Brain pericyte (primary cell): Measurements from ENCODE around the gene ANKRD34A.

Source experiments
- DNase-seq: peaks from one replicate; pipeline ENCODE4 v3.0.0-alpha.2; 2012; ENCODE audit warnings: low read depth, low spot score

The ANKRD34A gene

GRCh38 chr1:145991735-145992412, 27.5 kb upstream of the ANKRD34A start:
- DNase-seq: no peak

DNA sequence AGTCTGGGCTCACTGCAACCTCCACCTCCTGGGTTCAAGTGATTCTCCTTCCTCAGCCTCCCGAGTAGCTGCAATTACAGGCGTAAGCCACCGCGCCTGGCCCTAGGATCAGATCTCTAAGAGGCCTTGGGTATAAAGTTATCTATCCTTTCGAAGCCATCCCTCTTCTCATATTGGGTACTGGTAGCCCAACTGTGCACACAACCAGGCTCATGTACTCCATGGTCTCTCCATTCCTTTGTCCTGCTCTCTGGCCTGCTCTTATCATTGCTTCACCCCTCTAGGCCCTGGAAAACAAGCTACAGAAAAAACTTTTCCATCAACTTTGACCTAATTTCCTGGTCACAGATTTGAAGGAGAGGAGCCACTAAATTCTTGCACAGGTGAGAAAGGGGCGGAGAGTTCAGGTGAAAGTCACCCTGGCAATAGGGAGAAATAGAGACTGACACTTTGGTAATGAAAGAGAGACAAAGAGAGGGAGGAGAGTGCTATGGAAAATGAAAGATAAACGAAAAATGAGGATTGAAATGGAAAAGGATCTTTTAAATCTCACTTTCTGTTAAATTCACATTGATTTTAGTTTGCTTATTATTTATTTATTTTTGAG, 26.0 kb upstream of the ANKRD34A start:
- DNase-seq: no peak

GRCh38 chr1:145988773-145989172, 24.4 kb upstream of the ANKRD34A start:
- DNase-seq: no peak

DNA sequence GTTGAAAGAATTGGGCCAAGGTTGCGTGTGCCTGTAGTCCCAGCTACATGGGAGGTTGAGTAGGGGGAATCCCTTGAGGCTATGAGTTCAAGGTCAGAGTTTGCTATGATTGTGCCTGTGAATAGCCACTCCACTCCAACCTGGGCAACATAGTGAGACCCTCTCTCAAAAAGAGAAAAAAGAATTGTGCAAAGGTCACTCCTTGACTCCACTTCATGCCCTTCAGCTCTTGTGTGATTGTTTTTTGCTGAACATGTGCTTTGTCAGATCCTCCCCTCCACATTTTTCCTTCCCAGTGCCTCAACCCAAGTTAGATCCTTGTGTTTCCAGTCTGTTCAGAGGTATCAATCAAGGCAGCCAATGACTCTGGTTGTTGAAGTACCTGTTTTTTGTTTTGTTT, 23.6 kb upstream of the ANKRD34A start:
- no peak for DNase-seq

GRCh38 chr1:145986551-145986950, 22.2 kb upstream of the ANKRD34A start:
- DNase-seq: no peak

GRCh38 chr1:145985502-145986439, 21.4 kb upstream of the ANKRD34A start:
- no peak for DNase-seq

DNA sequence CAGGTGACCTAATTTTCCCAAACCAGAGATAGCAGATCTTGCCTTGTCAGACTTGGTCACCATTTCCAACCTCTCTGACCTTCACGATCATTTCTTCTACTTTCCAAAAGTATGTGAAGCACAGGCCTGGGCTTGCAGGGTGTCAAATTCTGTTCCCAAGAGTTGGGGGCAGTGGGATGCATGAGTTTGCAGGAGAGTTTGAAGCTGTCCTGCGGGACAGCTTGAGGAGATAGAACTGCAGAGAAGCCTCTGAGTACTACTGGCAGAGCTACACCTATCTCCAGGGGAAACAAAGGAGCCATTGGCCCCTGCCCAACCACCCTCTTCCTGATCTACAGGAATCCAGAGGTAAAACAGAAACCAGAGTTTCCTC, 20.7 kb upstream of the ANKRD34A start:
- DNase-seq: no peak

- DNase-seq: no peak
Observed at GRCh38 chr1:145983960-145984830, 19.8 kb upstream of the ANKRD34A start.

- DNase-seq: no peak
Observed at GRCh38 chr1:145983206-145983675, 18.9 kb upstream of the ANKRD34A start.

DNA sequence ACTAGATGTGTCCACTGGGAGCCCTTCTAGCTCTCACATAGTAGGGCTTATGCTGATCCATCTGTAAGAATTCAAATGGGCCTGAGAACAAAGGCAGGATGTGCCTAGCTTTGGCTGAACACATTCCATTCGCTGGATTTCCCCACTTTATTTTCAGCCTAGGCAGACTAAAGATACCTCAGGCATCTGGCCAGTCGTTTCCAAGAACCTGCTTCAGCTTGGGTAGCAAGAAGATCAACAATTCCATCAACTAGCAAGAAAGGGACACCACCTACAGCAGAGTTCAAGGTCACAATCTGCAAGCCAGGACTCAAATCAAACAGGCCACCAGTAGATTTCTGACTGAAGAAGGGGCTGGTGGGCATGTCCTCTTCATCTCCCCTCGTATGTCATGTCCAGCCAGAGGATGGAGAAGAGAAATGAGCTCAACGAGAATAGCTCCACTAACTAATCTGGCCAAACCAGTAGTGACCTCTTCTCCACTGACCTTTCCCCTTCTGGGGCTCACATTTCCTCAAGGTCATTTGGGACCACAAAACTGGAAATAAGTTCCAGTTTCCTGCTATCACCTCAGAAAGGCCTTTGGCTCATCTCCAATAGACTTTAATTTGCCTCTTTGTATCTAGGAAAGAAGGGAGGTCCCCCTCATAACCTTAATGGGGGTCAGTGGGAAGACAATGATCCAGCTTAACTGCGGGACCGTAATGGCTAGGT, 17.8 kb upstream of the ANKRD34A start:
- DNase-seq: no peak

DNA sequence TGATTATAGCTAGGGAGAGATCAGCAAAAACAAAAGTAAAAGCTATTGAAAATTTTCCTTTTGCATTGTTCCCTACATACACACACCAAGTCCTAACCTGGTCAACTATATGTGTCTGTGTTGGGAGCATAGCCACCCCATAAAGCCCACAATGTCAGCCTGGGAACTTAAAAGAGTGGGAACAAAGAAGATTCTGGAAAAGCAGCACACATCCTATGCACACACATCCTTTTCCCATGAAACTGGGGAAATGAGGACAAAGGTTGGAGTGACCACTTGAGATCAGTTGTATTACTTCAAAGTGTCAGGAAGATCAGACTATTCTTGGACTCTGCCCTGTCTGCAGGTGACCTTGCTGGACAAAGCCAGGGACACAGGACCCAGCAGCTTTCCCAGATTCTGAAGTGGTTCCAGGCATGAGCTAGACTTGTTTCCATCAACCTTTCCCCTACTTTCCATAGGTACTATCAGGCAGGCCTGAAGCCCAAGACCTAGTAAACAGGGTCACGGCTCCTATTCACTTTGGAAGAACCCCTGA, 16.2 kb upstream of the ANKRD34A start:
- DNase-seq: no peak

DNA sequence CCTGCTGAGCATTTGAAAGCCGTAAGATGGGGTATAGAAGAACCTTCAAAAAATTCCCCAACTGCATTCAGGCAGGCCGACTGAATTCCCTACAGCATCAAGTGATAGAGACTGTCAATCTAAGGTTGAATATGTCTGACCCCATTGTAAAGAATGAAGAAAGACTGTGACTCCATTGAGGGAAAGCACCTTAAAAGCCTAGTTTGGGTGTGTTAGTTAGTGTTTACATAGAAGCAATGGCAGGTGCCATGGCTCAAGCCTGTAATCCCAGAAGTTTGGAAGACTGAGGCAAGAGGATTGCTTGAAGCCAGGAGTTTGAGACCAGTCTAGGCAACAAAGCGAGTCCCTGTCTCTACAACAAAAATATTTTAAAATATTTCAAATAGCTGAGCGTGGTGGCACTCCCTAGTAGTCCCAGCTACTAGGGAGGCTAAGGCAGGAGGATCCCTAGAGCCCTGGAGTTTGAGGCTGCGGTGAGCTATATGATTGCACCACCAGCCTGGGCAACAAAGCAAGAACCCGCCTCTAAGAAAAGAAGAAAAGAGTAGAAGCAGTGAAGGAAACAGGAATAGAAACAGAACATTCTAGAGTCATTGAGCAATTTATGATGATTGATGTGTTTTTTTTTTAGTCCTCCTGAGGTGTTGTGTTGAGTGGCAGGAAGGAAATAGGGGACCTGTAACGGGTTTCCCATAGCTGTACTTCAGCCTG, 15.5 kb upstream of the ANKRD34A start:
- DNase-seq: no peak

- peak; percentile 99 for DNase-seq
Observed at GRCh38 chr1:145978854-145979745, 14.7 kb upstream of the ANKRD34A start.

DNA sequence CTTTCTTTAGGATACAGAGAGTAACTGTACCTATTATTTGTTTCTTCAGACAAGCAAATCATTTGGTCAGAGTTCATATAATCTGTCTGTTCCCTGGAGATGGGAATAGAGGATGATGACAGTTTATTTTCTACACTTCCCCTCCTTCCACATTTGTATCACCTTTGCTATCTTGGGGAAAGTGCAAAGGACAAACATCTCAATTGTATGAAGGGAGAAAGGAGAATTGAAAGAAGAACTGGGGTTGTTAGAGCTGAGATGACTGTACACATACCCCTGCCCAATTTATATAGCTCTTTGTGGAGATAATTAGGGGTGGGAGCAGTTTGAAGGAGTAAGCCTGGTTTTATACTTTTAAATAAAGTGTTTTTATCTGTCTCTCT, 14.1 kb upstream of the ANKRD34A start:
- DNase-seq: no peak

DNA sequence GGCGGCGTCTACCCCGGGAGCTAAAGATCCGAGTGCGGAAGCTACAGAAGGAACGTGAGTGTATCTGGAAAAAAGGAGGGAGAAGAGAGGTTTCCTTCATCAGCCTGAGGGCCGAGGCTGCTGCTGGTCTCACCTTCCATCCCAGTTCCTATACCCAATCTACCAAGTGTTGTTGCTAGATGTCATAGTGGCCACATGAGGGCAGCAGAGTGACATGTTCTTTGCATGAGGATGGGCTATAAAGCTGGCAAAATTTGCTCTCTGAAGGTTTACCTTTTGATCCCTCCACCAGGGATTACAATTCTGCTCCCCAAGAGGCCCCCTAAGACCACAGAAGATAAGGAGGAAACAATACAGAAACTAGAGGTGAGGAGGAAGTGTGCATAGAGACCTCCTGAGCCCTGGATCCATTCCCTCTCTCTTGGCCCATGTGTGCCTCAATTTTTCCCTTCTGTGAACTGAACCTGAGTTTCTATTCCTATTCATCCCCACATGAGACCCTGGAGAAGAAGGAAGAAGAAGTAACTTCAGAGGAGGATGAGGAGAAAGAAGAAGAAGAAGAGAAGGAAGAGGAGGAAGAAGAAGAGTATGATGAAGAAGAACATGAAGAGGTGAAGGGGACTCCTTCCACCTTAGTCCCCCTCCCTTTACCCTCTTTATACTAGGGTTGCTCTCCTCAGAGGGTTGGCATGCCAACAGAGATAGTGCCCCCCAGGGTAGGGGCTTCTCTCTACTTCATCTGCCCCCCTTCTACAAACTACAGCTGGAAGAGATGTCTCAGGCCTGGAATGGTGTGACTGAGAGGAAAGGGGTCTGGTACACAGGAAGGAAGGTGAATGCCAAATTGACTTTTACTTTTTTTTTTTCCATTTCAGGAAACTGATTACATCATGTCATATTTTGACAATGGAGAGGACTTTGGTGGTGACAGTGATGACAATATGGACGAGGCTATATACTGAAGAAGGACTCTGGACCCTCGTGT, 13.4 kb upstream of the ANKRD34A start:
- DNase-seq: no peak

DNA sequence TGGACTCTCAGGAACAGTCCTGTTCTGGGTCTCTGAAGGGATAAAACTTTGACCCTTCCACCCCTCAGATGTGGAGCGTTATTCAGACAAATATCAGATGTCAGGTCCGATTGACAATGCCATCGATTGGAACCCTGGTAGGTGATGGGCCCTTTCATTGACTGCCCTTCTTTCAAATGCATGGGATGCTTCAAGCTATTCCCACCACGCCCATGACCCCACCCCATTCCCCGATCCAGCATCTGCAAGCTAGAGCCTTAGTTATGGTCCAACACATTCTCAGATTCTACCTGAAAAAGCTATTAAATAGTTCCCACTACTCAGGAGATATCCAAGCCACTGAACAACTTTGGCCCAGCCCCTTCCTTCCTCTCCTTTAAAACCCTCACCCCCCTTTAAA, 12.6 kb upstream of the ANKRD34A start:
- no peak for DNase-seq

DNA sequence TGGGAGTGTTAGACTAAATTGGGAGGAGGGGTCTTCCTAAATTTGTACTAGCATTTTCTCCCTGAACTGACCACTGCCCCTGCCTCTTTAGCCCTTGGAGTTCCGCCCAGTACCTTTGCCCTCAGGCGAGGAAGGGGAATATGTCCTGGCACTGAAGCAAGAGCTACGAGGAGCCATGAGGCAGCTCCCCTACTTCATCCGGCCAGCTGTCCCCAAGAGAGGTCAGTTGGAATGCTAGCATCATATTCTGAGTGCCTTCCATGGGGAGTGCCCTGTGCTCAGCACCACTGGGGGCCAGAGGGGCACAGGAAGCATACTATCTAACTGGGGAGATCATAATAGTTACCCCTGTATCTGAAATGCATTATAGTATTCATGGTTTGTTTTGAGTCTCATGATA, 10.8 kb upstream of the ANKRD34A start:
- no peak for DNase-seq

- DNase-seq: no peak
Observed at GRCh38 chr1:145974721-145975120, 10.3 kb upstream of the ANKRD34A start.
